ENCODE measurements around the gene NFATC3. TPM values are rescaled to one million over a fixed set of nuclear protein-coding genes. Genes with fewer than 3 reads are reported as not detected.

The NFATC3 gene
- total and polyA plus RNA-seq, 2 of the 8 experiments (the other 6 are each of a cell fraction or from before 2014, with no cell fraction given), result 17.6 to 34.5 TPM

- Histone ChIP-seq H2AK5ac (ENCODE audit: low read depth, low read length) (no peak overlapping the region), H2BK20ac (ENCODE audit: low read length) (no peak overlapping the region), H3K14ac (ENCODE audit: insufficient read length) (no peak overlapping the region), H3K27me3 (replicated peaks in 1 of 4; ENCODE audit: control insufficient read depth in 3 of 4, extremely low read depth in 1 of 4, insufficient read depth in 3 of 4, low read length in 3 of 4) (no peaks in the 10 kb centered on the region), H3K4me3 (ENCODE audit: extremely low read depth in 1 of 4, insufficient read depth in 2 of 4, low read depth in 3 of 4, low read length in 4 of 4) (no peak overlapping the region), H4K8ac (ENCODE audit: extremely low read depth, insufficient read depth, low read length) (no peak overlapping the region), H4K5ac (ENCODE audit: insufficient read length, low read depth, low read length) (no peak overlapping the region), H3K79me2 (ENCODE audit: control insufficient read depth in 1 of 2, insufficient read depth in 2 of 2, low read length in 2 of 2) (no peaks in the 10 kb centered on the region), H2BK12ac (ENCODE audit: low read depth, low read length) (no peak overlapping the region), H3K36me3 (ENCODE audit: control insufficient read depth in 2 of 4, insufficient read depth in 4 of 4, low read length in 3 of 4) (peaks cover 9 to 37% (median 30%) of the 10 kb centered on the region in 4 experiments; a peak in 7 of 8 replicates), H3K23ac (ENCODE audit: insufficient read length) (no peak overlapping the region), H3K79me1 (ENCODE audit: low read depth, low read length) (no peaks in the 10 kb centered on the region), H3K4ac (replicated peaks; ENCODE audit: insufficient read length, low read depth, low read length) (no peak overlapping the region), H3K56ac (replicated peaks; ENCODE audit: insufficient read length, low read depth, low read length) (no peak overlapping the region), H3K23me2 (ENCODE audit: low read depth, low read length) (no peaks in the 10 kb centered on the region), H2BK120ac (replicated peaks; ENCODE audit: low read depth, low read length) (no peak overlapping the region), H3K9ac (replicated peaks in 1 of 4; ENCODE audit: extremely low read depth in 1 of 4, low read depth in 3 of 4, low read length in 3 of 4) (no peak overlapping the region), H3K27ac (ENCODE audit: low read depth, low read length) (no peak overlapping the region), H4K91ac (replicated peaks; ENCODE audit: insufficient read length, low read length) (no peak overlapping the region), H4K20me1 (replicated peaks in 1 of 2; ENCODE audit: control insufficient read depth in 1 of 2, insufficient read depth in 2 of 2, low read length in 2 of 2) (peaks cover 0 to 4% of the 10 kb centered on the region in 2 experiments), H3K4me1 (replicated peaks in 1 of 4; ENCODE audit: control insufficient read depth in 3 of 4, insufficient read depth in 4 of 4, low read length in 3 of 4) (no peaks in the 10 kb centered on the region), H3K4me2 (ENCODE audit: insufficient read depth in 1 of 2, low read depth in 2 of 2, low read length in 2 of 2) (no peak overlapping the region), H2BK15ac (ENCODE audit: low read length) (no peak overlapping the region), H3K18ac (ENCODE audit: extremely low read depth, low read length) (no peak overlapping the region), H2BK5ac (ENCODE audit: low read depth, low read length) (no peak overlapping the region), H3K9me3 (ENCODE audit: insufficient read depth in 2 of 2, low read depth in 1 of 2, low read length in 1 of 2) (no peaks in the 10 kb centered on the region), H2AFZ (ENCODE audit: low read length) (no peak overlapping the region)
- ChIA-PET POLR2A (ENCODE audit: partially characterized antibody) (interaction anchor here (0.6 to 4.2 kb wide), 3 partner anchors 13 to 176 kb away, joined by 3 to 19 read pairs (median 4); partner anchors contain the start of genes DDX28, DUS2 and NFATC3), CTCF (ENCODE audit: partially characterized antibody) (interaction anchor here (0.6 to 2.5 kb wide), 6 partner anchors 9 to 201 kb away, joined by 3 to 19 read pairs (median 4); no protein-coding TSS in a partner anchor)
- 90% methylated on average over 14 of the region's 14 CpGs; no CpG with 5 or more reads in 1 of the 2 experiments for WGBS, 2 experiments (ENCODE audit: extremely low coverage in 1 of 2, insufficient coverage in 1 of 2, insufficient read length in 1 of 2, insufficient replicate concordance in 2 of 2, low coverage in 1 of 2, low lambda C conversion rate in 2 of 2, missing lambda C conversion rate in 1 of 2)
- DNase-seq (ENCODE audit: low read depth in 1 of 2, low spot score in 2 of 2) (peak in 1 of 2 experiments; percentile 14), FAIRE-seq (no peak)
- TF ChIP-seq SP1 (IDR thresholded peaks at IDR 0.05; ENCODE audit: low read depth, low read length), result no peak
- TF ChIP-seq TCF12 (IDR thresholded peaks at IDR 0.05; ENCODE audit: low read depth, low read length), result no peak
- TF ChIP-seq BRCA1 (IDR thresholded peaks at IDR 0.05; ENCODE audit: low read depth, low read length), result no peak
- TF ChIP-seq RBBP5 (IDR thresholded peaks at IDR 0.05; ENCODE audit: borderline replicate concordance, low read depth, low read length), result no peak
- no peak for TF ChIP-seq EGR1 (IDR thresholded peaks at IDR 0.05; ENCODE audit: borderline replicate concordance, low read depth, low read length)
- no peak for TF ChIP-seq HDAC2 (IDR thresholded peaks at IDR 0.05; ENCODE audit: borderline replicate concordance in 1 of 2, low read depth in 2 of 2, low read length in 2 of 2)
- TF ChIP-seq KDM4A (IDR thresholded peaks at IDR 0.05; ENCODE audit: low read depth, low read length, severe bottlenecking), result no peak
- no peak for TF ChIP-seq RNF2 (IDR thresholded peaks at IDR 0.05; ENCODE audit: borderline replicate concordance, low read depth, low read length, missing control alignments, poor library complexity, severe bottlenecking)
- TF ChIP-seq CTBP2 (IDR thresholded peaks at IDR 0.05; ENCODE audit: borderline replicate concordance, insufficient read depth, insufficient read length, low read length), result no peak
- no peak for TF ChIP-seq POLR2AphosphoS5 (IDR thresholded peaks at IDR 0.05; ENCODE audit: low read depth, low read length)
- no peak for TF ChIP-seq NRF1 (IDR thresholded peaks at IDR 0.05; ENCODE audit: low read depth, low read length)
- TF ChIP-seq NANOG (IDR thresholded peaks at IDR 0.05; ENCODE audit: insufficient read depth, low read depth, low read length, poor library complexity, severe bottlenecking), result no peak
Measured at GRCh38 chr16:68070806-68071517, 14.2 kb upstream of the NFATC3 start.

Measured in H1 (cell line).